ENCODE measurements around the gene C16orf87.
A peak's percentile ranks its signal among the peaks of the same experiment; 100 is the strongest.
"Not testable (repeated sequence)": the region's sequence is repeated elsewhere in the genome, so short reads cannot be mapped to it uniquely, and the experiment has no call there.

Gene C16orf87

DNA sequence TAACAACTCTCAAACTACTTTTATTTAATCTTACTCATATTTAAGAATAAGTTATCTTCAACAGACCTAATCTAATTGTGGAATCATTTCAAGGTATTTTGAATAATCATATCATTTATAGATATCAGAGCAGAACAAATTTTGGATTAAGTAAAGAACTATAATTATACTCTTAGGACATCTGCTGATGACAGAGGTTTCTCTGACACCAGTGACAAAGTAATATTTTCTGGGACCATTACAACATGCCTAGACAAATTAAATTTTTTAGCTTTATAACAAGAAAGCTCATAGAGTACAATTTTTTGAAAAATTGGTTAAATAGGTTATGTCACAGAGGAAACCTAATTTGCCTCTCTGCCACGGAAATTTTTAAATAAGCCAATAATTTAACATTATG is 30.5 kb downstream of the C16orf87 start:
- DNase-seq (ENCODE audit: low read depth in 2 of 2): no peak

DNA sequence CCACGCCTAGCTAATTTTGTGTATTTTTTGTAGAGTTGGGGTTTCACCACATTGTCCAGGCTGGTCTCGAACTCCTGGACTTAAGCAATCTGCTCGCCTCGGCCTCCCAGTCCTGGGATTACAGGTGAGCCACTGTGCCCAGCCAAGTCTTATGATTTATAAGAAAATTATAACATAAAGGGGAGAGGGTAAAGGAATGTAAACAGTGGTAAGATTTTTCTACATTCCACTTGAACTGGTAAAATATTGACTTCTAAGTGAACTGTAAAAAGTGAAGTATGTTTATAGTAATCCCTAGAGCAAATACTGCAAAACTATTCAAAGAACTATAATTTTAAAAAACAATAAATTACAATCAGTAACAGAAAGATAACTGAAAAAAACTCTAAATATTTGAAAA is 33.5 kb downstream of the C16orf87 start:
- no peak for DNase-seq (ENCODE audit: low read depth in 2 of 2)

DNA sequence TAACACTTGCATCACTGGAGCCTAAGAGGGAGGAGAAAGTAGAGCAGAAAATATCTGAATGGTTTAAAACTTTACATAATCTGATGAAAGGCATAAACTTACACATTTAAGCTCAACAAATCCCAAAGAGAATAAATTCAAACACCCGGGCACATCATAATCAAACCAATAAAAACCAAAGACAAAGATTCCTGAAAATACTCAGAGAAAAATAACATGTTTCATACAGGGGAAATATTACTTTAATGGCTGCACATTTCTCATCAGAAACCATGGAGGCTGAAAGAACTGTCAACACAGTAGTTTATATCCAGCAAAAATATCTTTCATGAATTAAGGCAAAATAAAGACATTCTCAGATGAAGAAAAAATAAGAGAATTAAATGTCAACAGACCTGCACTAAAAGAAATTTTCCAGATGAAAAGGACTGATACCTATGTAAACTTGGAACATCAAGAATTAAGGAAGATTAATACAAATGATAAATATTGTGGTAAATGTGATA is 34.2 kb downstream of the C16orf87 start:
- DNase-seq (ENCODE audit: low read depth in 2 of 2): no peak

DNA sequence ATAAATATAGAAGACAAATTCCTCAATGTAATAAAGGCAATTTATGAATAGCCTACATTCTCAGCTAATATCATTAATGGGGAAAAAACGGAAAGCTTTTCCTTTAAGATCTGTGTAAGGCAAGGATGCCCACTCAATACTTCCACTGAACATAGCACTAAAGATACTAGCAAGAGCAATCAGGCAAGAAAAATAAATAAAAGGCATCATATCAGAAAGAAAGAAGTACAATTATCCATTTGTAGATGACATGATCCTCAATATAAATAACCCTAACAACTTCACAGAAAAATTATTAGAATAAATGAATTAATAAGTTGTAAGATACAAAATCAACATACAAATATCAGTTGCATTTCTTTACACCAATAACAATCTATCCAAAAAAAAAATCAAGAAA is 37.1 kb downstream of the C16orf87 start:
- DNase-seq (ENCODE audit: low read depth in 2 of 2): no peak

DNA sequence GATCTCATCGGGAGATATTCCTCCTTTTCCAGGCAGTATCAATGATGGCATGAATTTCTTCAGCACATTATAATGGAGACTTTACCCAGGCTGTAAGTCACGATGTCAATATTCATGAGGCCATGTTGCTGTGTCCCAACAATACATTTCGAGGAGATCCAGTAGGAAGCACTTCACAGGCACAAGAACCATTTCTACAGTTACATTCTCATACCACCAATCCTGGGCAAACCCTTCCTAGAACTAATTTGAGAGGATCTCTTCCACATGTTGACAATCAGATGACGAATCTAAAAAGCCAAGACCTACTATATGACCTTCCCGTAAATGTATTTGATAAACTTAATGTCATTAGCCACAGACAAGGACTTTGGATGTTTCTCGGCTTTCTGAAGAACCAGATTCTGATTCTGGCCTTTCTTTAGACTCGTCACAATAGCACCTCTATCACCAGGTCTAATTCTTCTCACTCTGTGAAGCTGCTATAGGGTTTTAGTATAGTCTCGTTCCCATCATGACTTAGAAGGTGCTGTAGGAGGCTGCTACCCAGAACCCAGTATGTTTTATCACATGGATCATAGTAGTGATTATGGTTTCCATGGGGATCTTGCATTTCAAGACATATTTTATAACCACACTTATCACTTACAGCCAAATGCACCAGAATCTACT is 40.2 kb downstream of the C16orf87 start:
- no peak for DNase-seq (ENCODE audit: low read depth in 2 of 2)

DNA sequence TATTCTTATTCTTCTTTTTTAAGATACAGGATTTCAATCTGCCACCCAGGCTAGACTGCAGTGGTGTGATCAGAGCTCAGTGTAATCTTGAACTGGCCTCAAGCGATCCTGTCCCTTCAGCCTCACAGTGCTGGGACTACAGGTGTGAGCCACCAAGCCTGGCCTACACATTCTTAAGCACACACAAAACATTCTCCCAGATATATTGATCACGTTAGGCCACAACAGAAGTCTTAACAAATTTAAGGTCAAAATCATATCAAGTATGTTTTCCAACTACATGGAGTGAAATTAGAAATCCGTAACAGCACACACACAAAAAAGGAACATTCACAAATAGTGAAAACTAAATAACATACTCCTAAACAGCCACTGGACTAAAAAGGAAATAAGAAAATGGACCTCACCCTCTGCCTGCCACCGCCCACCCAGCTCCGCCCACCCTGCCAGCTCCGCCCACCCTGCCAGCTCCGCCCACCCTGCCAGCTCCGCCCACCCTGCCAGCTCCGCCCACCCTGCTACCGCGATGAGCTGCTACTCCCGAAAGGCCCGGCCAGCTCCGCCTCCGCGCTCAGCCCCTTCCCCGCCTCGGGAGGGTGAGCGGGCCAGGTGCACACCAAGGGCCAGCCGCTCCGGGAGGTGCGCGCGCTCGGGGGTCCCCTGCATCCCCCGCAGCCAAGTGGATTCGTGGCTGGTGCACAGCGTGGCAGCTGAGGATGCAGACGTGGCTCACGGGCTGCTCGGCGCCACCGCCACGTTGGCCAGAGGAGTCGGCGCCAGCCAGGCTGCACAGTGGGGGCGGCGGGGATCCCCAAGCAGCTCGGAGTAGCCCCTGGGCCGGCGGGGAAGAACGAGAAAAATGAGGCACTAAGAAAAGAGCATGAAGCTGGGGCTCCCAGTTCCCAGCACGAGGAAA is 41.2 kb downstream of the C16orf87 start:
- DNase-seq (ENCODE audit: low read depth in 2 of 2): peak; percentile 61 to 68

DNA sequence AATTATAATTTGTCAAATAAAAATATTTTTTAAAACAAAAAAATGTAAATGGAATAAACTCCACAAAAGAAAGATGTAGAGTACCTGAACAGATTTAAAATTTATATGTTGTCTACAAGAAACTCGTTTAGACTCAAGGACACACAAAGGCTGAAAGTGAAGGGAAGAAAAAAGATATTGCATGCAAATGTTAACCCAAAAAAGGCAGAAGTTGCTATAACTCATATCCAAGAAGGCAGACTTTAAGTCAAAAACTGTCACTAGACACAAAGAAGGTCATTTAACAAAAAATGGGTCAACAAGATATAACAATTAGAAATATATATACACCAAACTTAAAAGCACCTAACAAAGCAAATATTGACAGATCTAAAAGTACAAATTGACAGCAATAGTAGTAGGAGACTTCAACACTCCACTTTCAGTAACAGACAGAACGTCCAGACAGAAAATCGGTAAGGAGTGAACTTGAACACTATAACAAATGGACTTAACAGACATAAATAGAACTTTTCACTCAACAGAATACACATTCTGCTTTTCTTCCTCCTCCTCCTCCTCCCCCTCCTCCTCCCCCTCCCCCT is 42.0 kb downstream of the C16orf87 start:
- no peak for DNase-seq (ENCODE audit: low read depth in 2 of 2)

DNA sequence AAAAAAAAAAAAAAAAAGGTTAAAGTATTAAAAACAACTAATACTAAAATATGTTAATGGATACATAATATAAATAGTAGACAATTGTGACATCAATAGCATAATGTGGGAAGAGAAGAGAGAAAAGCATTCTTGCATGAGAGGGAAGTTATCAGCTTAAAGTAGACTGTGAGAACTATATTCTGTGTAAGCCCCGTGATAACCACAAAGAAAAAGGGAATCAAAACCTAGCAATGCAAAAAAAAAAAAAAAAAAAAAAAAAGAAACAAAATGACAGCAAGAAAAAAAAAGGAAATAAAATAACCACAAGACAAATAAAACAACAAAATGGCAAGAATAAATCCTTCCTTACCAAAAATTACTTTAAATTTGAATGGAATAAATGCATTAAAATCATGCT is 43.1 kb downstream of the C16orf87 start:
- no peak for DNase-seq (ENCODE audit: low read depth in 2 of 2)

DNA sequence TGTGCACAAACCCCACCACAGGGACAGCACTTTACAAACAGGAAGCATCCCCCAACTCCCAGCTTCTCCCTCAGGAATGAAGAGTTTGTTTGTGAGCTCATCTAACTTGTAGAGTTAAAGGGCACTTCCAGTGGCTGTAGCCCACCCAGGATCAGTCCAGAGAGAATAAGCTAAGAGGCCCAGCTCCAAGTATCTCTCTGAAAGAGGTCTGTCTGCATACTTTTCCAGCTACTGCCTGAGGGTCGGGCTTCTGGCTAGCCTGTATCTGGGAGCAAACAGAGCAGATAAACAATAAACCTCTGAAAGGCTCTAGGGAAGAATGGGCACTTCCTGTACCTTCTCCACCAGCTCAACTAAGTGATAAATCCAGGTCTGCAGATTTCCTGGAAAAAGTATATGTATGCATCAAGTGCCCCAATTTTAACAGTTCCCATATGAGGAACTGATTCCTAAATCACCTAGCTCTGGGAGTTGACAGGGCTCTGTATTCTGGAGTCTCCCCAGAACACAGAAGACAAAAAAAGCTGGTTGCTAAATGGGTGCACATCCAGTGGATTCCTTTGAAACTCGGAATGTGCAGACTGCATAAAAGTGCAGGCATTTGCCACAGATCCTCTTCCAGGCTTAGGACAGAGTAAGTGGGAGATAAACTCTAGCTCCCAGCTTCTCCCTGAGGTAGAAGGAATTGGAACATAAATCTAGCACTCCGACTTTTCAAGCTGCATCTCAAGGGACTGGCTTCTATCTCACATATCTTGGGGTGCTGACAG is 45.7 kb downstream of the C16orf87 start:
- DNase-seq (ENCODE audit: low read depth in 2 of 2): no peak

DNA sequence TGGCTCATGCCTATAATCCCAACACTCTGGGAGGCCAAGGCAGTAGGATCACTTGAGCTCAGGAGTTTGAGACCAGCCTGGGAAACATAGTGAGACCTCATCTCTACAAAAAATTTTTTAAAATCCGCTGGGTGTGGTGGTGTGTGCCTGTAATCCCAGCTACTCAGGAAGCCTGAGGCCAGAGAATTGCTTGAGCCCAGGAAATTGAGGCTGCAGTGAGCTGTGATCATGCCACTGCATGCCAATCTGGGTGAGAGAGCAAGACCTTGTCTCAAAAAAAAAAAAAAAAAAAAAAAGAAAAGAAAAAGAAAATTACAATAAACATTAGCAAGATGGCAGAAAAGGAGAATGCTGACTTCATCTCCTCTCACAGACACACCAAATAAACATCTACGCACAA is 46.4 kb downstream of the C16orf87 start:
- not testable (repeated sequence) for DNase-seq (ENCODE audit: low read depth in 2 of 2)

DNA sequence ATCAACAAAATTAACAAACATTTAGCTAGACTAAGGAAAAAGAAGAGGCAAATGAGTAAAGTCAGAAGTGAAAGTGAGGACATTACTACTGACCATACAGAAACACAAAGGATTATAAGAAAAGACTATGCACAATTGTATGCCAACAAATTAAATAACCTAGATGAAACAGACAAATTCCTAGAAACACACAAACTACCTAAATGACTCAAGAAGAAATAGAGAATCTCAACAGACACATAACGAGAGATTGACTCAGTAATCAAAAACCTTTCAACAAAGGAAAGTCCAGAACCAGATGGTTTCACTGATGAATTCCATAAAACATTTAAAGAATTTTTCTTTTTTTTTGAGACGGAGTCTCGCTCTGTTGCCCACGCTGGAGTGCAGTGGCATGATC is 47.2 kb downstream of the C16orf87 start:
- DNase-seq (ENCODE audit: low read depth in 2 of 2): no peak

DNA sequence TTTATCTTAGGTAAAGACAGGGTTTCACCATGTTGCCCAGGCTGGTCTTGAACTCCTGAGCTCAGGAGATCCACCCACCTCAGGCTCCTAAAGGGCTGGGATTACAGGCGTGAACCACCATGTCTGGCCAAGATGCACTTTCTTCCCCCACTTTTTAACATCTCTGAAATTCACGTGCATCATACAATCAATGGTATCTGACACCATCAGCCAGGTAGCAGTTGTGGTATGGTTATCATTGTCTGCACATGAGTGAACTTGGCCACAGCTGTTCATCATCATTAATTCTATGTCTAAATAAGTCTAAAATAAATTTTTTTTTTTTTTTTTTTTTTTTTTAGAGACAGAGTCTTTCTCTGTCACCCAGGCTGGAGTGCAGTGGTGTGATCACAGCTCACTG is 48.7 kb downstream of the C16orf87 start:
- no peak for DNase-seq (ENCODE audit: low read depth in 2 of 2)

DNA sequence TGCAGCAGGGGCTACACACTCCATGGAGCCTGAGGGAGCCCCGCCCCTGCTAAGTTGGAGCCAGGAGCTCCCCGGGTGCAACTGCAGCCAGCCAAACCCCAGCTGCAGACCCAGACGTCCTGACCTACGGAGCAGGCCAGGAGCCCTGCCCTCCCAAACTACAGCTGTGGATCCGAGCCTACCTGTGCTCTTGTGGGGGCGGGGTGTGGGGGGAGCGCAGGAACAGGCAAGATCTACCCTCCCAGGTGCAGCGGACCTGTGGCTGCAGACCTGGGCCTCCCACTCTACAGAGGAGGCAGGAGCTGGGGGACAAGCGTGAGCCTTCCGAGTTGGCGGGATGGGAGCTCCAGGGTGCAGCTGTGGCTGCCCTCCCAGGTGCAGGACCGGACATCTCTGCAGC is 53.2 kb downstream of the C16orf87 start:
- no peak for DNase-seq (ENCODE audit: low read depth in 2 of 2)

DNA sequence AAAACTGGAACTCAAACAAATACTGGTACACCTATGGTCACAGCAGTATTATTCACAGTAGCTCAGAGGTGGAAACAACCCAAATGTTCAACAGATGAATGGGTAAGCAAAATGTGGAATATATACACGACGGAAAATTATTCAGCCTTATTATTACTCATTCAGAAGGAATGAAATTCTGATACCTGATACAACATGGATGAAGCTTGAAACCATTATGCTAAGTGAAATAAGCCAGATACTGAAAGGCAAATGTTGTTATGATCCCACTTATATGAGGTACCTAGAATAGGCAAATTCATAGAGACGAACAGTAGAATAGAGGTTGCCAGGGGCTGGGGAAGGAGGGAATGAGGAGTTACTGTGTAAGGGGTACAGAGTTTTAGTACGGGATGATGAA is 55.8 kb downstream of the C16orf87 start:
- DNase-seq (ENCODE audit: low read depth in 2 of 2): no peak

DNA sequence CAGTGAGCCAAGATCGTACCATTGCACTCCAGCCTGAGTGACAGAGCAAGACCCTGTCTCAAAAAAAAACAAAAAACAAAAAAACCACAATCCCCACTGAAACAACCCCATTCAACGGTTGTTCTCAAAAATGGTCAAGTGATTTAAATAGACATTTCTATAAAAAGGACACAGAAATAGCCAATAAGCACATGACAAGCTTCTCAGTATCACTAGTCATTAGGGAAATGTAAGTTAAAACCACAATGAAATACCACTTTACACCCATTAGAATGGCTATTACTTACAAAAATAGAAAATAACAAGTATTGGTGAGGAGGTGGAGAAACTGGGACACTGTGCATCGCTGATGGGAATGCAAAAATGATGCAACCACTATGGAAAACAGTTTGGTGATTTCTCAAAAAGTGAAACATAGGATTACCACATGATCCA is 56.2 kb downstream of the C16orf87 start:
- no peak for DNase-seq (ENCODE audit: low read depth in 2 of 2)

DNA sequence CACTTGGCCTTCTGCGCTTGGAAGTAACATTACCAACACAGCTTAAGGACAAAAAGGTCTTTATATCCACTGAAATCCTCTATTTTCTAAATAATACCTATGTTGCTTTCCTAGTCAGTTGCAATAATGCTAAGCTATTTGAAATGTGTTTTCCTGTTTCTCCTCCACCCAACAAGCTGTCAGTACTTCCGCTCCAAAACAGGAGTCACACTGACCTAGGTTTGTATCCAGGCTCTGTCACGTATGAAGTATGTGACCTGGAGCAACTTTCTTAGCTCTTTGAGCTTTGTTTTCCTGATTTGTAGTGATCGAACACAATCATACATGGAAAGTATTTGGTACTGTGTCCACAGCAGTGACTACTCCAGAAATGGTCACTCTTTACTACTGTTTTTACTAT is 58.5 kb downstream of the C16orf87 start:
- DNase-seq (ENCODE audit: low read depth in 2 of 2): no peak

DNA sequence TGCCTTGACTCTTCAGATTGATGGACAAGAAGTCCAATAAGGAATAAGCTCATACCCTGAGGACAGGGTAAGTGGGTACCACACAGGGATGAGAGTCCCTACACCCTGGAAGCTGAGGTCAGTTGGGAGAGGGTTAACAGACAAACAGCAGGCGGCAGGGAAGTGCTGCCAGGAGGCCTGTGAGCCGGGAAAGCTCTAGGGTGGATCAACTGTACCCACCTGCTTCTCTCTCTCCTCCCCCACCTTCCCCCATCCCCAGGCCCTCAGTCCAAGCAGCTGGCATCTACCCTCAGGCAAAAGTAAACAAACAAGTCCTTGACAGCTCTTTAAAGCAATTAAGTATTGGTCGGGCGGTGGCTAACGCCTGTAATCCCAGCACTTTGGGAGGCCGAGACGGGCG is 62.2 kb downstream of the C16orf87 start:
- no peak for DNase-seq (ENCODE audit: low read depth in 2 of 2)

DNA sequence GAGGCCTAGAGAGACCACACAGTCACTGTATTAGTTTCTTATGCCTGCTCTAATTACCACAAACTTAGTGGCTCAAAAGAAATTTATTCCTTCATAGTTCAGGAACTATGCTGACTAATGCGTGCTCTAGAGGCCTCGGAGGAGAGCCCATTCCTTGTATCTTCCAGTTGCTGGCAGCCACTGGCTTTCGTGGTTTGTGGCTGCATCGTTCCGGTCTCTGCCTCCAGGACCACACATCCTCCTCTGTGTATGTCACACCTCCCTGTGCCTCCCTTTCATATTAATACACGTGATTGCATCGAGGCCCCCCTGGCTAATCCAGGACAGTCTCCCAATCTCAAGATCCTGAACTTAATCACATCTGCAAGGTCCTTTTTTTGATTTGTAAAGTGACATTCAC is 65.9 kb downstream of the C16orf87 start:
- no peak for DNase-seq (ENCODE audit: low read depth in 2 of 2)

DNA sequence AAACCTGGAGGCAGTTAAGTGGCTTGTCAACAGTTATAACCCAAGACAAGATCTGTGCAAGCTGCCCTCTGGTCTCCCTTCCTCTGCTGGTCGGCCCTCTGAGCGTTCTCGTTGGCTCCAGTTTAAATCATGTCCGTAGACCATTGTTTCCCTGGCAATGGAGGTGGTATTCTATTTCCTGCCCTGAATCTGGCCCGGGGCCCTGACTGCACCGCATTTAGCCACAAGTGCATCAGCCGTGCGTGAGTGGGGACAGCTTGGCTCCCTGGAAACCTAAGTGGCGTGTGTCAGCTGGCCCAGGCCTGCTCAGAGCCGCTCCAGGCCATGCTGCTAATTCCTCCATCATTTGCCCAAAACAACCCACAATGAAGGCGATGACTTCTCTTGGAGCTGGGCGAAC is 67.8 kb downstream of the C16orf87 start:
- DNase-seq (ENCODE audit: low read depth in 2 of 2): no peak

DNA sequence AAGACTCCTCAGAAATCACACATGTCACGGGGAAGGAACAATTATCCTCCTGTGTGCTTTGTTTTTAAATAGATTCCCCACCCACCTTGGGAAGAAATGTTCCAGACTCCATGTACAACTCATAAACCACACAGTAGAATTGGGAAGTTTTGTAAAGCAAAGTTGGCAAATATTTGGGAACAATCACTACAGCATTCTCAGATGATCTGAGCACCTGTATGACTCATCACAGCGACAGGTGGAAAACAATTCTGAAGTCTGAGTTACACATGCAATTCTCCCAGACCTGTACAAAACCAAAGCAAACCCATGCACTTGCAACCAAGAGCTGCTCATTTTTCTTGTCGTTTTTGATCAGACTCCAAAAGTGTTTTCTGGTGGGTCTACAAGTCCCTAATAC is 68.4 kb downstream of the C16orf87 start:
- DNase-seq (ENCODE audit: low read depth in 2 of 2): no peak

DNA sequence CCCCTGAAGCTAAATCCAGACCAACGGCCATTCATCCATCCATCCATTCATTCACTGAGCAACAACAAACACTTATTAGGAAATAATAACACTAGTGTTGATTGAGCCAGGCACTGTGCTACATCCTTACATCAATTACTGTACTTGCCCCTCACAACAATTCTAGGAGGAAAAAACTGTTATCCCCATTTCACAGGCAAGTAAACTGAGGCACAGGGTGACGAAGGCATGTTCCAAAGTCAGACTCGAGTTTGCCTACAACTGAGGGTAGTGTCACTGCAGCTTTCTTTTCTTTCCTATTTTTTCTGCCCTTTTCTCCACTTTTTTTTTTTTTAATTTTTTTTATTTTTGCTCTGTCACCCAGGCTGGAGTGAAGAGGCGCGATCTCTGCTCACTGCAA is 71.7 kb downstream of the C16orf87 start:
- no peak for DNase-seq (ENCODE audit: low read depth in 2 of 2)

Measured in stimulated activated CD8-positive, alpha-beta memory T cell treated with anti-CD3 and anti-CD28 coated beads, Interleukin-2, amount 100 ng/mL, for 48 hours (primary cell).